ENCODE measurements around the gene UROC1. TPM values are rescaled to one million over a fixed set of nuclear protein-coding genes. Genes with fewer than 3 reads are reported as not detected.
"Not testable (repeated sequence)": the region's sequence is repeated elsewhere in the genome, so short reads cannot be mapped to it uniquely, and the experiment has no call there.

UROC1 gene
- total RNA-seq, 1 experiment from 2014 or later = not detected

GRCh38 chr3:126536126-126536525 is 18.6 kb upstream of the UROC1 start:
- no peaks in the 10 kb centered on the region for H4K20me1 ChIP-seq (ENCODE audit: insufficient read depth)
- H3K4me2 ChIP-seq = no peak overlapping the region
- BruUV-seq (replicated peaks) = no TSS peak
- ChIA-PET POLR2A (ENCODE audit: unreplicated experiment) (no interaction called here), CTCF (no interaction called here)
- H3K4me3 ChIP-seq = no peak overlapping the region
- no peak overlapping the region for H2AFZ ChIP-seq
- no peaks in the 10 kb centered on the region for H3K9me3 ChIP-seq (ENCODE audit: insufficient read depth, low read depth)
- H3K27ac ChIP-seq = no peak overlapping the region
- H3K36me3 ChIP-seq (ENCODE audit: low read depth) = no peaks in the 10 kb centered on the region
- no peaks in the 10 kb centered on the region for H3F3A ChIP-seq (ENCODE audit: insufficient read depth, low read depth)
- H3K27me3 ChIP-seq (ENCODE audit: insufficient read depth, low read depth) = peaks cover 74% of the 10 kb centered on the region
- DNase-seq = no peak
- no peak for TF ChIP-seq EZH2 (IDR thresholded peaks at IDR 0.05; ENCODE audit: low read depth)
- TF ChIP-seq, protein P1, sequence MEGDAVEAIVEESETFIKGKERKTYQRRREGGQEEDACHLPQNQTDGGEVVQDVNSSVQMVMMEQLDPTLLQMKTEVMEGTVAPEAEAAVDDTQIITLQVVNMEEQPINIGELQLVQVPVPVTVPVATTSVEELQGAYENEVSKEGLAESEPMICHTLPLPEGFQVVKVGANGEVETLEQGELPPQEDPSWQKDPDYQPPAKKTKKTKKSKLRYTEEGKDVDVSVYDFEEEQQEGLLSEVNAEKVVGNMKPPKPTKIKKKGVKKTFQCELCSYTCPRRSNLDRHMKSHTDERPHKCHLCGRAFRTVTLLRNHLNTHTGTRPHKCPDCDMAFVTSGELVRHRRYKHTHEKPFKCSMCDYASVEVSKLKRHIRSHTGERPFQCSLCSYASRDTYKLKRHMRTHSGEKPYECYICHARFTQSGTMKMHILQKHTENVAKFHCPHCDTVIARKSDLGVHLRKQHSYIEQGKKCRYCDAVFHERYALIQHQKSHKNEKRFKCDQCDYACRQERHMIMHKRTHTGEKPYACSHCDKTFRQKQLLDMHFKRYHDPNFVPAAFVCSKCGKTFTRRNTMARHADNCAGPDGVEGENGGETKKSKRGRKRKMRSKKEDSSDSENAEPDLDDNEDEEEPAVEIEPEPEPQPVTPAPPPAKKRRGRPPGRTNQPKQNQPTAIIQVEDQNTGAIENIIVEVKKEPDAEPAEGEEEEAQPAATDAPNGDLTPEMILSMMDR (conservative IDR thresholded peaks at IDR 0.05) = no peak
- no peaks in the 10 kb centered on the region for H3K79me2 ChIP-seq (ENCODE audit: low read depth)
- no peaks in the 10 kb centered on the region for H3K9me2 ChIP-seq (ENCODE audit: insufficient read depth)
- intact Hi-C loops (cut with micrococcal nuclease; ENCODE audit: unreplicated experiment) = no loop called here
- H3K4me1 ChIP-seq (replicated peaks; ENCODE audit: insufficient read depth) = peaks cover 9% of the 10 kb centered on the region; the same call in 1 of the 2 replicates

DNA sequence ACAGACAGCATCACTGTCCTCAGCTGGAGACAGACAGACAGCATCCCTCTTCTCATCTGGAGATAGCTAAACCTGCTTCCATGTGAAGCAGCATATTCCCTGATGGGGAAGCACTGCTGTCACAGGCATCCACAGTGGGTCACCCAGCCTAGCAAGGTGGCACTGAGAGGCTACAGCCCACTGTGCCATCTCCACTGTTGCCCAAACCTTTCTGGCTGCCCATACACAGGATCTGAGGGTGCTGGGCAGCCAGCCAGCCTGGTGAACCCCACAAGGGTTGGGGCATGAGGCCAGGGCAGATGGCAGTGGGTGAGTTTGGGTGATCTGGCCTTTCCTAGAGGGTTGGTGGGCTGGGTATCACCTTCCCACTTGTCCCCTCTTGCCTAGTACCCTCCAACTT is 18.1 kb upstream of the UROC1 start:
- Histone ChIP-seq H4K20me1 (ENCODE audit: insufficient read depth) (no peaks in the 10 kb centered on the region), H3K36me3 (ENCODE audit: low read depth) (no peaks in the 10 kb centered on the region), H3K27me3 (ENCODE audit: insufficient read depth, low read depth) (peaks cover 77% of the 10 kb centered on the region), H3F3A (ENCODE audit: insufficient read depth, low read depth) (no peaks in the 10 kb centered on the region), H3K4me1 (replicated peaks; ENCODE audit: insufficient read depth) (peaks cover 7% of the 10 kb centered on the region; the same call in 1 of the 2 replicates), H3K27ac (no peak overlapping the region), H2AFZ (no peak overlapping the region), H3K4me2 (no peak overlapping the region), H3K4me3 (no peak overlapping the region), H3K9me2 (ENCODE audit: insufficient read depth) (no peaks in the 10 kb centered on the region), H3K9me3 (ENCODE audit: insufficient read depth, low read depth) (no peaks in the 10 kb centered on the region), H3K79me2 (ENCODE audit: low read depth) (no peaks in the 10 kb centered on the region)
- ChIA-PET POLR2A (ENCODE audit: unreplicated experiment) (no interaction called here), CTCF (no interaction called here)
- intact Hi-C loops (cut with micrococcal nuclease; ENCODE audit: unreplicated experiment) = no loop called here
- TF ChIP-seq, protein P1 (conservative IDR thresholded peaks at IDR 0.05) = no peak
- TF ChIP-seq EZH2 (IDR thresholded peaks at IDR 0.05; ENCODE audit: low read depth) = no peak
- no TSS peak for BruUV-seq (replicated peaks)
- DNase-seq = no peak

DNA sequence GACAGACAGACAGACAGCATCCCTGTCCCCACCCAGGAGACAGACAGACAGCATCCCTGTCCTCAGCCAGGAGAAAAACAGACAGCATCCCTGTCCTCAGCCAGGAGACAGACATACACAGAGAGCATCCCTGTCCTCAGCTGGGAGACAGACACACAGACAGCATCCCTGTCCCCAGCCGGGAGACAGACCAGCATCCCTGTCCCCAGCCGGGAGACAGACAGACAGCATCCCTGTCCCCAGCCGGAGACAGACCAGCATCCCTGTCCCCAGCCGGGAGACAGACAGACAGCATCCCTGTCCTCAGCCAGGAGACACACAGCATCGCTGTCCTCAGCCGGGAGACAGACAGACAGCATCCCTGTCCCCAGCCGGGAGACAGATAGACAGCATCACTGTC is 17.1 kb upstream of the UROC1 start:
- BruUV-seq (replicated peaks); H4K20me1 ChIP-seq (ENCODE audit: insufficient read depth); H3K9me3 ChIP-seq (ENCODE audit: insufficient read depth, low read depth); H3K9me2 ChIP-seq (ENCODE audit: insufficient read depth); H3K27ac ChIP-seq; H3K4me1 ChIP-seq (replicated peaks; ENCODE audit: insufficient read depth); H3K79me2 ChIP-seq (ENCODE audit: low read depth); CTCF ChIA-PET; H3K36me3 ChIP-seq (ENCODE audit: low read depth); H2AFZ ChIP-seq; H3K4me2 ChIP-seq; H3K4me3 ChIP-seq; DNase-seq; POLR2A ChIA-PET (ENCODE audit: unreplicated experiment); H3F3A ChIP-seq (ENCODE audit: insufficient read depth, low read depth); intact Hi-C loops (cut with micrococcal nuclease; ENCODE audit: unreplicated experiment): not testable (repeated sequence)
- H3K27me3 ChIP-seq (ENCODE audit: insufficient read depth, low read depth) = peaks cover 77% of the 10 kb centered on the region

GRCh38 chr3:126533506-126533905 is 15.9 kb upstream of the UROC1 start:
- H3K4me2 ChIP-seq = no peak overlapping the region
- H3K27ac ChIP-seq = no peak overlapping the region
- DNase-seq = no peak
- H3K4me1 ChIP-seq (replicated peaks; ENCODE audit: insufficient read depth) = no peaks in the 10 kb centered on the region
- intact Hi-C loops (cut with micrococcal nuclease; ENCODE audit: unreplicated experiment) = no loop called here
- no peaks in the 10 kb centered on the region for H3K9me3 ChIP-seq (ENCODE audit: insufficient read depth, low read depth)
- H3K79me2 ChIP-seq (ENCODE audit: low read depth) = no peaks in the 10 kb centered on the region
- H3K27me3 ChIP-seq (ENCODE audit: insufficient read depth, low read depth) = peaks cover 74% of the 10 kb centered on the region
- POLR2A ChIA-PET (ENCODE audit: unreplicated experiment) = no interaction called here
- no peaks in the 10 kb centered on the region for H3K9me2 ChIP-seq (ENCODE audit: insufficient read depth)
- CTCF ChIA-PET = no interaction called here
- H3K4me3 ChIP-seq = no peak overlapping the region
- no peaks in the 10 kb centered on the region for H4K20me1 ChIP-seq (ENCODE audit: insufficient read depth)
- H2AFZ ChIP-seq = no peak overlapping the region
- H3K36me3 ChIP-seq (ENCODE audit: low read depth) = no peaks in the 10 kb centered on the region
- H3F3A ChIP-seq (ENCODE audit: insufficient read depth, low read depth) = no peaks in the 10 kb centered on the region
- no TSS peak for BruUV-seq (replicated peaks)
- TF ChIP-seq, protein P1 (conservative IDR thresholded peaks at IDR 0.05) = no peak
- TF ChIP-seq EZH2 (IDR thresholded peaks at IDR 0.05; ENCODE audit: low read depth) = no peak

Measured in PC-9 (cell line).